ENCODE data around the gene AAMP. TPM values are rescaled to one million over a fixed set of nuclear protein-coding genes. Genes with fewer than 3 reads are reported as not detected.
A peak's percentile ranks its signal among the peaks of the same experiment; 100 is the strongest.

AAMP gene
- total RNA-seq, 2 donors from 2014 or later: 89.2 to 97.2 TPM

GRCh38 chr2:218221000-218221399, 48.9 kb downstream of the AAMP start:
- H3K9me3 ChIP-seq (ENCODE audit: control insufficient read depth, low read length): no peaks in the 10 kb centered on the region
- Mint-ChIP-seq H3K27me3 (ENCODE audit: insufficient read depth) (no peaks in the 10 kb centered on the region), H3K4me1 (peaks cover 29% of the 10 kb centered on the region), H3K9me3 (no peaks in the 10 kb centered on the region), H3K27ac (no peak overlapping the region), H3K4me3 (no peak overlapping the region), H3K36me3 (ENCODE audit: low read depth) (peaks cover 36% of the 10 kb centered on the region)
- H3K4me3 ChIP-seq (ENCODE audit: low read length): peak overlapping the region; percentile 93
- no peaks in the 10 kb centered on the region for H3K27me3 ChIP-seq (ENCODE audit: control insufficient read depth, insufficient read depth, low read length, poor library complexity, severe bottlenecking)
- no peak for TF ChIP-seq CTCF (conservative IDR thresholded peaks at IDR 0.05)
- H3K27ac ChIP-seq (ENCODE audit: low read depth, low read length): no peak overlapping the region
- H3K36me3 ChIP-seq (ENCODE audit: control insufficient read depth, insufficient read depth, low read length): peaks cover 70% of the 10 kb centered on the region
- peaks cover 4% of the 10 kb centered on the region for H3K4me1 ChIP-seq (ENCODE audit: control insufficient read depth, insufficient read depth, low read length)
- no peak for DNase-seq
- WGBS, 2 experiments (ENCODE audit: insufficient coverage in 1 of 2, insufficient read length in 1 of 2): 94 to 100% methylated on average over 4 to 5 of the region's 5 CpGs
- no peak overlapping the region for H3K9ac ChIP-seq (ENCODE audit: extremely low read depth, low read length, poor library complexity, severe bottlenecking)

- peaks cover 29% of the 10 kb centered on the region for H3K4me1 Mint-ChIP-seq
- WGBS, 2 experiments (ENCODE audit: insufficient coverage in 1 of 2, insufficient read length in 1 of 2): 88 to 98% methylated on average over 2 of the region's 2 CpGs
- peaks cover 28% of the 10 kb centered on the region for H3K36me3 Mint-ChIP-seq (ENCODE audit: low read depth)
- peaks cover 60% of the 10 kb centered on the region for H3K36me3 ChIP-seq (ENCODE audit: control insufficient read depth, insufficient read depth, low read length)
- H3K9ac ChIP-seq (ENCODE audit: extremely low read depth, low read length, poor library complexity, severe bottlenecking): no peak overlapping the region
- no peaks in the 10 kb centered on the region for H3K9me3 ChIP-seq (ENCODE audit: control insufficient read depth, low read length)
- H3K4me3 Mint-ChIP-seq: peak overlapping the region; percentile 83
- no peaks in the 10 kb centered on the region for H3K9me3 Mint-ChIP-seq
- H3K27ac Mint-ChIP-seq: no peak overlapping the region
- no peaks in the 10 kb centered on the region for H3K27me3 Mint-ChIP-seq (ENCODE audit: insufficient read depth)
- TF ChIP-seq CTCF (conservative IDR thresholded peaks at IDR 0.05): no peak
- H3K27ac ChIP-seq (ENCODE audit: low read depth, low read length): no peak overlapping the region
- H3K4me1 ChIP-seq (ENCODE audit: control insufficient read depth, insufficient read depth, low read length): peaks cover 4% of the 10 kb centered on the region
- no peaks in the 10 kb centered on the region for H3K27me3 ChIP-seq (ENCODE audit: control insufficient read depth, insufficient read depth, low read length, poor library complexity, severe bottlenecking)
- no peak for DNase-seq
- H3K4me3 ChIP-seq (ENCODE audit: low read length): peak overlapping the region; percentile 93
These were observed 50.0 kb downstream of the AAMP start for GRCh38 chr2:218219934-218220333.

- no peaks in the 10 kb centered on the region for H3K9me3 ChIP-seq (ENCODE audit: control insufficient read depth, low read length)
- peaks cover 46% of the 10 kb centered on the region for H3K36me3 ChIP-seq (ENCODE audit: control insufficient read depth, insufficient read depth, low read length)
- H3K4me1 ChIP-seq (ENCODE audit: control insufficient read depth, insufficient read depth, low read length): peaks cover 4% of the 10 kb centered on the region
- 30 to 43% methylated on average over 3 to 4 of the region's 4 CpGs for WGBS, 2 experiments (ENCODE audit: insufficient coverage in 1 of 2, insufficient read length in 1 of 2)
- no peaks in the 10 kb centered on the region for H3K27me3 Mint-ChIP-seq (ENCODE audit: insufficient read depth)
- H3K4me3 Mint-ChIP-seq: peak overlapping the region; percentile 83
- no peaks in the 10 kb centered on the region for H3K27me3 ChIP-seq (ENCODE audit: control insufficient read depth, insufficient read depth, low read length, poor library complexity, severe bottlenecking)
- H3K9ac ChIP-seq (ENCODE audit: extremely low read depth, low read length, poor library complexity, severe bottlenecking): peak overlapping the region; percentile 78
- H3K9me3 Mint-ChIP-seq: no peaks in the 10 kb centered on the region
- no peak overlapping the region for H3K27ac ChIP-seq (ENCODE audit: low read depth, low read length)
- TF ChIP-seq CTCF (conservative IDR thresholded peaks at IDR 0.05): no peak
- H3K27ac Mint-ChIP-seq: peak overlapping the region; percentile 93
- H3K4me3 ChIP-seq (ENCODE audit: low read length): peak overlapping the region; percentile 93
- peaks cover 26% of the 10 kb centered on the region for H3K4me1 Mint-ChIP-seq
- H3K36me3 Mint-ChIP-seq (ENCODE audit: low read depth): peaks cover 15% of the 10 kb centered on the region
- no peak for DNase-seq
These were observed 51.4 kb downstream of the AAMP start for GRCh38 chr2:218218268-218219185.

Data from endodermal cell (in vitro differentiated cells).